HepG2 (cell line): Measurements from ENCODE around the gene MT1F. TPM values are rescaled to one million over a fixed set of nuclear protein-coding genes. Genes with fewer than 3 reads are reported as not detected.

Experiments used
- ATF4 ChIP-seq, 2 experiments: fragments of 450-650 bp in 1 of 2; sonication (generic) in 1 of 2; formaldehyde crosslinking; IDR thresholded peaks; 2 replicates each; pipeline versions ENCODE4 v1.5.0 to v1.8.0; 2020 to 2022; ENCODE audit warnings: mild to moderate bottlenecking in 1 of 2, missing genetic modification reagents in 1 of 2
- ATF7 ChIP-seq, 2 experiments: fragments of 450-650 bp in 1 of 2; sonication (generic) in 1 of 2; formaldehyde crosslinking in 1 of 2; IDR thresholded peaks; 2 replicates each; pipeline versions ENCODE4 v1.4.0 to v1.6.1; 2016 to 2020; ENCODE audit warnings: antibody characterized with exemption in 1 of 2, mild to moderate bottlenecking in 1 of 2, missing genetic modification reagents in 1 of 2
- GABPB1 ChIP-seq: IDR thresholded peaks from 2 replicates; pipeline ENCODE4 v1.6.1; 2016; ENCODE audit warnings: mild to moderate bottlenecking, missing genetic modification reagents, moderate library complexity, missing compliant biosample characterization
- GATAD2A ChIP-seq: IDR thresholded peaks from 2 replicates; pipeline ENCODE4 v1.6.1; 2016
- GFI1 ChIP-seq: sonication (generic); formaldehyde crosslinking; IDR thresholded peaks from 2 replicates; pipeline ENCODE4 v1.5.0; 2020; ENCODE audit warnings: missing genetic modification reagents, mild to moderate bottlenecking, borderline replicate concordance
- HINFP ChIP-seq: sonication (generic); formaldehyde crosslinking; IDR thresholded peaks from 2 replicates; pipeline ENCODE4 v1.4.0; 2020; ENCODE audit warnings: low read depth, mild to moderate bottlenecking, missing genetic modification reagents
- MAZ ChIP-seq, 2 experiments: sonication (generic) in 1 of 2; formaldehyde crosslinking in 1 of 2; IDR thresholded peaks; 2 replicates each; pipeline versions ENCODE4 v1.5.0 to v1.6.1; 2012 to 2020; ENCODE audit warnings: low read depth in 2 of 2, mild to moderate bottlenecking in 2 of 2, borderline replicate concordance in 1 of 2, improper control_type of control experiment in 1 of 2, low read length in 1 of 2, missing genetic modification reagents in 1 of 2, moderate library complexity in 1 of 2
- MYC ChIP-seq: sonication (generic); formaldehyde crosslinking; IDR thresholded peaks from 2 replicates; pipeline ENCODE4 v1.9.0; 2021; ENCODE audit warnings: missing genetic modification reagents, borderline replicate concordance
- NPAS2 ChIP-seq: sonication (generic); formaldehyde crosslinking; IDR thresholded peaks from 2 replicates; pipeline ENCODE4 v1.8.0; 2022; ENCODE audit warnings: mild to moderate bottlenecking, missing genetic modification reagents, borderline replicate concordance
- SALL1 ChIP-seq: sonication (generic); formaldehyde crosslinking; IDR thresholded peaks from 2 replicates; pipeline ENCODE4 v1.8.0; 2022; ENCODE audit warnings: mild to moderate bottlenecking, missing genetic modification reagents
- SYNCRIP ChIP-seq: fragments of 200-400 bp; formaldehyde crosslinking; IDR thresholded peaks from 2 replicates; pipeline ENCODE4 v1.6.1; 2018; ENCODE audit warnings: mild to moderate bottlenecking, low read depth, low read length; ENCODE audit not compliant: insufficient read depth
- TRAFD1 ChIP-seq: sonication (generic); formaldehyde crosslinking; IDR thresholded peaks from 2 replicates; pipeline ENCODE4 v1.5.1; 2020; ENCODE audit warnings: missing genetic modification reagents, mild to moderate bottlenecking, borderline replicate concordance
- ZC3H13 ChIP-seq: sonication (generic); formaldehyde crosslinking; IDR thresholded peaks from 2 replicates; pipeline ENCODE4 v1.8.1; 2023; ENCODE audit warnings: mild to moderate bottlenecking, missing genetic modification reagents, moderate library complexity
- ZNF337 ChIP-seq: sonication (generic); formaldehyde crosslinking; IDR thresholded peaks from 2 replicates; pipeline ENCODE4 v1.5.1; 2020; ENCODE audit warnings: missing genetic modification reagents, low read depth, mild to moderate bottlenecking, borderline replicate concordance
- ZNF501 ChIP-seq: sonication (generic); formaldehyde crosslinking; IDR thresholded peaks from 2 replicates; pipeline ENCODE4 v1.5.1; 2020; ENCODE audit warnings: mild to moderate bottlenecking, moderate library complexity, missing genetic modification reagents
- ZNF572 ChIP-seq: sonication (generic); formaldehyde crosslinking; IDR thresholded peaks from 2 replicates; pipeline ENCODE4 v1.5.1; 2020; ENCODE audit warnings: mild to moderate bottlenecking, missing genetic modification reagents
- ZNF691 ChIP-seq: sonication (generic); formaldehyde crosslinking; IDR thresholded peaks from 2 replicates; pipeline ENCODE4 v1.4.0; 2020; ENCODE audit warnings: missing genetic modification reagents, low read depth, mild to moderate bottlenecking, borderline replicate concordance
- ZNF724P ChIP-seq: sonication (generic); formaldehyde crosslinking; IDR thresholded peaks from 2 replicates; pipeline ENCODE4 v1.8.0; 2022; ENCODE audit warnings: missing genetic modification reagents, borderline replicate concordance
- ZNF772 ChIP-seq: sonication (generic); formaldehyde crosslinking; IDR thresholded peaks from 2 replicates; pipeline ENCODE4 v1.5.0; 2020; ENCODE audit warnings: mild to moderate bottlenecking, missing genetic modification reagents
- ZSCAN22 ChIP-seq: sonication (generic); formaldehyde crosslinking; IDR thresholded peaks from 2 replicates; pipeline ENCODE4 v1.4.0; 2020; ENCODE audit warnings: mild to moderate bottlenecking, missing genetic modification reagents
- ZSCAN25 ChIP-seq: sonication (generic); formaldehyde crosslinking; IDR thresholded peaks from 2 replicates; pipeline ENCODE4 v1.8.0; 2022; ENCODE audit warnings: mild to moderate bottlenecking, missing genetic modification reagents
- polyA plus RNA-seq, 8 experiments: library from polyadenylated mRNA; depleted of rRNA in 3 of 8; stranded (reverse) in 7 of 8; unstranded in 1 of 8; fragments of >200 nt; fragmentation: Illumina TruSeq in 4 of 8; extraction: Trizol in 4 of 8; gene quantifications; 2 replicates each; pipeline versions ENCODE4 v1.2.1 to v1.2.3, GENCODE V29; 2011 to 2016; ENCODE audit warnings: low read depth in 4 of 8, missing spikeins in 1 of 8, mixed read lengths in 1 of 8; ENCODE audit not compliant: insufficient read depth in 1 of 8
- total RNA-seq, 5 experiments: library from RNA; depleted of rRNA; stranded (reverse); fragments of >200 nt; fragmentation: Illumina TruSeq; extraction: Trizol; gene quantifications; 2 replicates each; pipeline ENCODE4 v1.2.3, GENCODE V29; 2016; ENCODE audit warnings: low read depth in 1 of 5

Gene MT1F
- total and polyA plus RNA-seq, 2 of the 13 experiments (the other 11 are each of a cell fraction or from before 2014, with no cell fraction given), result 1.9 to 169 TPM

DNA sequence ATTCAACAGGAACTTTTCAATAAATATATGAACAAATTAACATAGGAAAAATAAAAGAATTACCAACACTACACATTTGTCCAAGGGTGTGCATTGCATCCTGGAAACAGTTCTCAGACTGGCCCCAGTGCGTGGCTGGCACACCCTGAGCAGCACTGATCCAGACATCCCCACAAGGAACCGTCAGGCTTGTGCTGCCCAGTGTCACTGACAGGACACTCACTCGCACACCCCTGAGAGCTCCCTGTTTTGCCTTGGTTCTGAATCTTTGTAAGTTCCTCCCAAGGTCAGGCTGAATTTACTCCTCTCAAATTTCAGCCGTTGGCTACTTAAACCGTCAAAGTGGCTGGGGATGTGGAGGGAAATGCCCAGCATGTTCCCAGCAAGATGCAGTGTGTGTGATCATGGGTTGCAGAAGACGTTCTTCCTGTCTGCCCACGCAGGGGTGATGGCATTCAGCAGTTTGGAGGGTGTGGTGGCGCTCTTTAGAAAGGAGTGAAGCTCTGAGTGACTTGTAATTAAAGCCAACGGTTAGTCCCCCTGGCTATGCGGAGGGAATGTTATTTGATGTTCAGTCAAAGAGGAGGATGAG lies 47.6 kb upstream of the MT1F start (continued):
- TF ChIP-seq GABPB1 (CRISPR knock-in tag), result no peak; the same call in 1 of the 2 replicates
- peak; percentile 65 for TF ChIP-seq ZSCAN25 (CRISPR knock-in tag)
- peak; percentile 59; the same call in 1 of the 2 replicates for TF ChIP-seq ZC3H13 (CRISPR knock-in tag)
- TF ChIP-seq SYNCRIP, result no peak
- TF ChIP-seq HINFP (CRISPR knock-in tag), result peak; percentile 50; the same call in 1 of the 2 replicates
- 0 out of 2 replicates have a peak, but pooled peaks have one; percentile 21 for TF ChIP-seq ZSCAN22 (CRISPR knock-in tag)
- TF ChIP-seq SALL1 (CRISPR knock-in tag), result peak; percentile 52; the same call in 1 of the 2 replicates
- 0 out of 4 replicates have a peak, but pooled peaks of 1 of the 2 experiments have one; percentile 22 for TF ChIP-seq ATF4 (CRISPR knock-in tag; IDR thresholded peaks at IDR 0.05)
- TF ChIP-seq TRAFD1 (CRISPR knock-in tag), result 0 out of 2 replicates have a peak, but pooled peaks have one; percentile 34
- TF ChIP-seq ATF7 (IDR thresholded peaks at IDR 0.05), result no peak
- peak; percentile 76; the same call in 1 of the 2 replicates for TF ChIP-seq ATF7 (CRISPR knock-in tag; IDR thresholded peaks at IDR 0.05)
- TF ChIP-seq GFI1, result peak; percentile 29; the same call in 1 of the 2 replicates
- TF ChIP-seq MYC, result no peak
- TF ChIP-seq GATAD2A (CRISPR knock-in tag), result peak; percentile 26; the same call in 1 of the 2 replicates
- peak; percentile 72; the same call in 1 of the 2 replicates for TF ChIP-seq ZNF691 (CRISPR knock-in tag)
- no peak for TF ChIP-seq ZNF572
- TF ChIP-seq NPAS2 (CRISPR knock-in tag), result no peak
- 0 out of 2 replicates have a peak, but pooled peaks have one; percentile 14 for TF ChIP-seq ZNF337 (CRISPR knock-in tag)
- peak; percentile 75; the same call in 1 of the 2 replicates for TF ChIP-seq ZNF724P
- 0 out of 2 replicates have a peak, but pooled peaks have one; percentile 11 for TF ChIP-seq MAZ (IDR thresholded peaks at IDR 0.05; ENCODE audit: borderline replicate concordance, low read depth, low read length)
- no peak for TF ChIP-seq MAZ (CRISPR knock-in tag; IDR thresholded peaks at IDR 0.05; ENCODE audit: low read depth)
- TF ChIP-seq ZNF772 (CRISPR knock-in tag), result peak; percentile 43; the same call in 1 of the 2 replicates
- TF ChIP-seq ZNF501 (CRISPR knock-in tag), result peak; percentile 51; the same call in 1 of the 2 replicates
